AG04450 (cell line): ENCODE data around the gene SHC3. TPM values are rescaled to one million over a fixed set of nuclear protein-coding genes. Genes with fewer than 3 reads are reported as not detected.

Experiments used
- CTCF ChIA-PET: fragments of 300-600, 350-600 bp; formaldehyde crosslinking; extraction: SDS; loops from one replicate; lab custom pipeline; 2022; ENCODE audit warnings: antibody characterized with exemption, inconsistent platforms; lab: Charles Lee
- POLR2A ChIA-PET: fragments of 350-600 bp; formaldehyde crosslinking; extraction: SDS; loops from one replicate; lab custom pipeline; 2021; ENCODE audit warnings: antibody characterized with exemption, inconsistent platforms; lab: Yijun Ruan, JAX
- DNase-seq: peaks from one replicate; pipeline ENCODE4 v3.0.0-alpha.2; 2011; ENCODE audit warnings: low read depth, low spot score
- H3K27ac ChIP-seq: one replicate; pipeline ENCODE4 v1.5.1; 2012; ENCODE audit warnings: low read depth, low read length, control low read depth
- H3K27me3 ChIP-seq: one replicate; pipeline ENCODE4 v1.6.0; 2012; ENCODE audit warnings: low read length; ENCODE audit not compliant: control insufficient read depth, insufficient read depth
- H3K4me3 ChIP-seq: 2 replicates; pipeline ENCODE4 v1.5.1; 2011; ENCODE audit warnings: mild to moderate bottlenecking, low read depth, low read length, control low read depth
- H3K9me3 ChIP-seq: 2 replicates; pipeline ENCODE4 v1.5.1; 2012; ENCODE audit warnings: low read length; ENCODE audit not compliant: control insufficient read depth, insufficient read depth
- CTCF ChIP-seq: IDR thresholded peaks from 2 replicates; pipeline ENCODE4 v1.5.1; 2011; ENCODE audit warnings: low read depth, low read length, control low read depth, inconsistent platforms
- polyA plus RNA-seq: library from polyadenylated mRNA; depleted of rRNA; stranded (reverse); fragments of >200 nt; gene quantifications from 2 replicates; pipeline ENCODE4 v1.2.3, GENCODE V29; 2011

SHC3 gene
- polyA plus RNA-seq, 1 experiment, result 4.3 TPM

GRCh38 chr9:89165341-89165740 lies 13.3 kb downstream of the SHC3 start:
- POLR2A ChIA-PET, result no interaction called here

GRCh38 chr9:89161221-89161620 lies 17.4 kb downstream of the SHC3 start:
- TF ChIP-seq CTCF, result no peak
- Histone ChIP-seq H3K4me3 (no peak overlapping the region), H3K27ac (no peak overlapping the region), H3K9me3 (no peaks in the 10 kb centered on the region), H3K27me3 (no peaks in the 10 kb centered on the region)
- CTCF ChIA-PET, result no interaction called here
- POLR2A ChIA-PET, result no interaction called here
- DNase-seq, result no peak

More at GRCh38 chr9:89165341-89165740, 13.3 kb downstream of the SHC3 start:
- H3K9me3 ChIP-seq, result no peaks in the 10 kb centered on the region
- H3K27me3 ChIP-seq, result no peaks in the 10 kb centered on the region
- TF ChIP-seq CTCF, result no peak
- H3K4me3 ChIP-seq, result no peak overlapping the region
- CTCF ChIA-PET, result no interaction called here
- no peak for DNase-seq
- H3K27ac ChIP-seq, result no peak overlapping the region

GRCh38 chr9:89160806-89161205 lies 17.8 kb downstream of the SHC3 start:
- no peaks in the 10 kb centered on the region for H3K9me3 ChIP-seq
- H3K27ac ChIP-seq, result no peak overlapping the region
- H3K4me3 ChIP-seq, result no peak overlapping the region
- TF ChIP-seq CTCF, result no peak
- ChIA-PET POLR2A (no interaction called here), CTCF (no interaction called here)
- no peak for DNase-seq
- no peaks in the 10 kb centered on the region for H3K27me3 ChIP-seq

GRCh38 chr9:89154651-89155336 lies 23.8 kb downstream of the SHC3 start:
- CTCF ChIA-PET, result interaction anchor here (0.6 to 2.1 kb wide), 3 partner anchors 9 to 897 kb away, joined by 5 to 7 read pairs (median 6); no protein-coding TSS in a partner anchor
- DNase-seq, result peak; percentile 71
- POLR2A ChIA-PET, result interaction anchor here (0.6 to 2.2 kb wide), 5 partner anchors 16 to 408 kb away, joined by 3 to 23 read pairs (median 3); partner anchors contain the start of gene SHC3
- no peaks in the 10 kb centered on the region for H3K27me3 ChIP-seq
- no peak overlapping the region for H3K4me3 ChIP-seq
- TF ChIP-seq CTCF, result no peak
- H3K9me3 ChIP-seq, result no peaks in the 10 kb centered on the region
- peak overlapping the region; percentile 97 for H3K27ac ChIP-seq

GRCh38 chr9:89154218-89154617 lies 24.4 kb downstream of the SHC3 start:
- TF ChIP-seq CTCF, result no peak
- POLR2A ChIA-PET, result interaction anchor here (0.6 to 2.2 kb wide), 6 partner anchors 15 to 408 kb away, joined by 3 to 23 read pairs (median 4); partner anchors contain the start of gene SHC3
- Histone ChIP-seq H3K27me3 (no peaks in the 10 kb centered on the region), H3K9me3 (no peaks in the 10 kb centered on the region), H3K27ac (peak overlapping the region; percentile 97), H3K4me3 (no peak overlapping the region)
- CTCF ChIA-PET, result interaction anchor here (0.6 to 2.1 kb wide), 2 partner anchors 16 to 896 kb away, joined by 6 to 7 read pairs; no protein-coding TSS in a partner anchor
- DNase-seq, result no peak
